Measurements from ENCODE around the gene PIK3R5. TPM values are rescaled to one million over a fixed set of nuclear protein-coding genes. Genes with fewer than 3 reads are reported as not detected.

The PIK3R5 gene
- total RNA-seq (100 to 1,000 TPM in 1 of 2 experiments, 10 to 100 TPM in 1; 94.1 to 104 TPM), polyA plus RNA-seq (10 to 100 TPM; 20.0 to 44.0 (median 25.8) TPM), total RNA-seq (58.2 to 257 (median 185) reads per million in 6 experiments)

- peak; percentile 66 to 89 (median 82) for DNase-seq
- POLR2A ChIA-PET, result interaction anchor here (0.6 to 17.1 kb wide), 12 partner anchors 9 to 745 kb away, joined by 3 to 279 read pairs (median 8); no protein-coding TSS in a partner anchor
- H3K4me1 Mint-ChIP-seq, result peaks cover 25 to 60% (median 54%) of the 10 kb centered on the region in 4 donors
These were observed at the start of gene PIK3R5 for GRCh38 chr17:8965394-8966168. TSS of gene PIK3R5 (minus strand) at chr17:8965707. CDS start at chr17:8911494, 54,213 bp downstream.

GRCh38 chr17:9011001-9011400, 45.5 kb upstream of the PIK3R5 start:
- no peak for ATAC-seq

More at GRCh38 chr17:8965394-8966168, at the start of gene PIK3R5:
- no peaks in the 10 kb centered on the region for H3K27me3 Mint-ChIP-seq
- peak within 1 kb of the TSS; percentile 83 to 100 (median 100) for H3K4me3 Mint-ChIP-seq
- peaks cover 16 to 25% (median 23%) of the 10 kb centered on the region in 3 donors for H3K36me3 Mint-ChIP-seq
- peak; percentile 76 to 79 for ATAC-seq
- H3K27ac Mint-ChIP-seq, result peak within 1 kb of the TSS; percentile 90 to 100 (median 98)
- H3K9me3 Mint-ChIP-seq, result peaks cover 0 to 23% (median 16%) of the 10 kb centered on the region in 9 donors

GRCh38 chr17:9009737-9010136, 44.2 kb upstream of the PIK3R5 start:
- no peak for ATAC-seq
- Mint-ChIP-seq H3K36me3 (peaks cover 0 to 10% (median 8%) of the 10 kb centered on the region in 3 donors), H3K4me3 (no peak overlapping the region), H3K27ac (no peak overlapping the region), H3K9me3 (peaks cover 0 to 21% (median 4%) of the 10 kb centered on the region in 9 donors), H3K4me1 (peaks cover 0 to 5% (median 3%) of the 10 kb centered on the region in 4 donors), H3K27me3 (peaks cover 32 to 85% (median 54%) of the 10 kb centered on the region in 5 donors)
- no peak for DNase-seq
- POLR2A ChIA-PET, result no interaction called here

More at GRCh38 chr17:9011001-9011400, 45.5 kb upstream of the PIK3R5 start:
- DNase-seq, result no peak
- no peaks in the 10 kb centered on the region for H3K4me1 Mint-ChIP-seq
- H3K4me3 Mint-ChIP-seq, result no peak overlapping the region
- no peak overlapping the region for H3K27ac Mint-ChIP-seq
- peaks cover 0 to 5% (median 3%) of the 10 kb centered on the region in 3 donors for H3K36me3 Mint-ChIP-seq
- H3K27me3 Mint-ChIP-seq, result peaks cover 27 to 72% (median 47%) of the 10 kb centered on the region in 5 donors
- peaks cover 0 to 10% (median 0%) of the 10 kb centered on the region in 9 donors for H3K9me3 Mint-ChIP-seq
- POLR2A ChIA-PET, result no interaction called here

- Mint-ChIP-seq H3K36me3 (peaks cover 0 to 10% (median 8%) of the 10 kb centered on the region in 3 donors), H3K4me3 (no peak overlapping the region), H3K9me3 (peaks cover 0 to 21% (median 4%) of the 10 kb centered on the region in 9 donors), H3K27ac (no peak overlapping the region), H3K27me3 (peaks cover 34 to 91% (median 56%) of the 10 kb centered on the region in 5 donors), H3K4me1 (peaks cover 0 to 12% (median 7%) of the 10 kb centered on the region in 4 donors)
- POLR2A ChIA-PET, result no interaction called here
- DNase-seq, result no peak
- ATAC-seq, result no peak
These were observed 43.6 kb upstream of the PIK3R5 start for GRCh38 chr17:9009096-9009495.

GRCh38 chr17:9007052-9007714, 41.7 kb upstream of the PIK3R5 start:
- POLR2A ChIA-PET, result no interaction called here
- Mint-ChIP-seq H3K36me3 (peaks cover 0 to 10% (median 8%) of the 10 kb centered on the region in 3 donors), H3K4me3 (no peak overlapping the region), H3K27me3 (peaks cover 33 to 85% (median 62%) of the 10 kb centered on the region in 5 donors), H3K4me1 (peaks cover 2 to 24% (median 14%) of the 10 kb centered on the region in 4 donors), H3K9me3 (peaks cover 0 to 21% (median 4%) of the 10 kb centered on the region in 9 donors), H3K27ac (peak overlapping the region in 2 of 10 donors; percentile 33 to 42)
- DNase-seq, result no peak
- no peak for ATAC-seq

- DNase-seq (no peak), ATAC-seq (no peak)
- Mint-ChIP-seq H3K36me3 (peaks cover 0 to 10% (median 8%) of the 10 kb centered on the region in 3 donors), H3K4me1 (peaks cover 4 to 25% (median 17%) of the 10 kb centered on the region in 4 donors), H3K27ac (no peak overlapping the region), H3K27me3 (peaks cover 35 to 91% (median 69%) of the 10 kb centered on the region in 5 donors), H3K4me3 (peak overlapping the region in 1 of 10 donors; percentile 18), H3K9me3 (peaks cover 0 to 21% (median 4%) of the 10 kb centered on the region in 9 donors)
- POLR2A ChIA-PET, result no interaction called here
These were observed 40.8 kb upstream of the PIK3R5 start for GRCh38 chr17:9006175-9006767.

- ATAC-seq (no peak), DNase-seq (no peak)
- H3K27ac Mint-ChIP-seq, result no peak overlapping the region
- peaks cover 0 to 10% (median 8%) of the 10 kb centered on the region in 3 donors for H3K36me3 Mint-ChIP-seq
- H3K27me3 Mint-ChIP-seq, result peaks cover 38 to 91% (median 62%) of the 10 kb centered on the region in 5 donors
- peaks cover 0 to 21% (median 4%) of the 10 kb centered on the region in 9 donors for H3K9me3 Mint-ChIP-seq
- peaks cover 4 to 25% (median 17%) of the 10 kb centered on the region in 4 donors for H3K4me1 Mint-ChIP-seq
- POLR2A ChIA-PET, result no interaction called here
- peak overlapping the region in 8 of 10 donors; percentile 50 to 84 (median 65) for H3K4me3 Mint-ChIP-seq
These were observed 39.4 kb upstream of the PIK3R5 start for GRCh38 chr17:9004961-9005285.

GRCh38 chr17:9004132-9004960, 38.8 kb upstream of the PIK3R5 start:
- H3K9me3 Mint-ChIP-seq, result peaks cover 0 to 21% (median 4%) of the 10 kb centered on the region in 9 donors
- POLR2A ChIA-PET, result no interaction called here
- ATAC-seq, result peak; percentile 20 to 39
- peak overlapping the region in 1 of 10 donors; percentile 56 for H3K27ac Mint-ChIP-seq
- H3K36me3 Mint-ChIP-seq, result peaks cover 0 to 8% (median 8%) of the 10 kb centered on the region in 3 donors
- peak in 1 of 10 donors; percentile 19 for DNase-seq
- H3K4me1 Mint-ChIP-seq, result peaks cover 4 to 25% (median 17%) of the 10 kb centered on the region in 4 donors
- peak overlapping the region in 9 of 10 donors; percentile 28 to 72 (median 59) for H3K4me3 Mint-ChIP-seq
- H3K27me3 Mint-ChIP-seq, result peaks cover 37 to 86% (median 56%) of the 10 kb centered on the region in 5 donors

GRCh38 chr17:9003355-9004131, 38.0 kb upstream of the PIK3R5 start:
- Mint-ChIP-seq H3K9me3 (peaks cover 0 to 21% (median 4%) of the 10 kb centered on the region in 9 donors), H3K36me3 (peaks cover 0 to 8% (median 5%) of the 10 kb centered on the region in 3 donors), H3K27ac (no peak overlapping the region), H3K4me1 (peaks cover 4 to 25% (median 17%) of the 10 kb centered on the region in 4 donors), H3K27me3 (peaks cover 34 to 78% (median 49%) of the 10 kb centered on the region in 5 donors), H3K4me3 (peak overlapping the region in 9 of 10 donors; percentile 36 to 75 (median 64))
- ATAC-seq (peak in 1 of 2 donors; percentile 5), DNase-seq (no peak)
- POLR2A ChIA-PET, result no interaction called here

GRCh38 chr17:9002606-9003354, 37.3 kb upstream of the PIK3R5 start:
- DNase-seq, result peak in 2 of 10 donors; percentile 22 to 31
- peaks cover 34 to 70% (median 47%) of the 10 kb centered on the region in 5 donors for H3K27me3 Mint-ChIP-seq
- H3K4me3 Mint-ChIP-seq, result peak overlapping the region; percentile 40 to 73 (median 66)
- POLR2A ChIA-PET, result no interaction called here
- H3K36me3 Mint-ChIP-seq, result peaks cover 0 to 8% (median 5%) of the 10 kb centered on the region in 3 donors
- peaks cover 4 to 28% (median 20%) of the 10 kb centered on the region in 4 donors for H3K4me1 Mint-ChIP-seq
- peaks cover 0 to 21% (median 4%) of the 10 kb centered on the region in 9 donors for H3K9me3 Mint-ChIP-seq
- H3K27ac Mint-ChIP-seq, result peak overlapping the region in 2 of 10 donors; percentile 18 to 27
- peak; percentile 69 to 80 for ATAC-seq
